HEK293 (cell line): ENCODE data around the gene PPP2R3C.
A peak's percentile ranks its signal among the peaks of the same experiment; 100 is the strongest.

Experiments used
- CTCF ChIA-PET: fragments of 350-600 bp; formaldehyde crosslinking; extraction: SDS; loops from one replicate; lab custom pipeline; 2021; ENCODE audit warnings: antibody characterized with exemption; lab: Yijun Ruan, JAX
- POLR2A ChIA-PET: fragments of 300-600 bp; formaldehyde crosslinking; extraction: SDS; loops from one replicate; lab custom pipeline; 2020; ENCODE audit warnings: antibody characterized with exemption, inconsistent platforms; lab: Yijun Ruan, JAX
- H3K27ac ChIP-seq: fragments of 200-500 bp; sonication (Bioruptor generic); 2 replicates; pipeline ENCODE4 v1.5.1; 2014; ENCODE audit warnings: low read depth, low read length, control low read depth, inconsistent platforms; ENCODE audit errors: extremely low read depth
- H3K36me3 ChIP-seq, 2 experiments: fragments of 200-500 bp in 1 of 2; sonication (Bioruptor generic) in 1 of 2; 1 replicate in 1 of 2; 2 replicates in 1 of 2; pipeline ENCODE4 v1.5.1; 2014 to 2017; ENCODE audit warnings: inconsistent platforms in 2 of 2, low read length in 2 of 2; ENCODE audit not compliant: control insufficient read depth in 2 of 2, insufficient read depth in 1 of 2
- H3K4me1 ChIP-seq: fragments of 200-500 bp; sonication (Bioruptor generic); 2 replicates; pipeline ENCODE4 v1.5.1; 2014; ENCODE audit warnings: mild to moderate bottlenecking, low read length, inconsistent platforms; ENCODE audit not compliant: control insufficient read depth, insufficient read depth
- H3K4me3 ChIP-seq: 2 replicates; pipeline ENCODE4 v1.5.1; 2011; ENCODE audit warnings: low read depth, mild to moderate bottlenecking, control low read depth, low read length, moderate library complexity
- H3K9me3 ChIP-seq: fragments of 200-500 bp; sonication (Bioruptor generic); 2 replicates; pipeline ENCODE4 v1.5.1; 2014; ENCODE audit warnings: low read depth, low read length, inconsistent platforms; ENCODE audit not compliant: control insufficient read depth, insufficient read depth
- GLIS1 ChIP-seq: fragments of 450-650 bp; formaldehyde crosslinking; IDR thresholded peaks from 2 replicates; pipeline ENCODE4 v1.5.1; 2016; ENCODE audit warnings: missing biosample characterization, missing genetic modification characterization
- KLF1 ChIP-seq: fragments of 450-650 bp; formaldehyde crosslinking; IDR thresholded peaks from 2 replicates; pipeline ENCODE4 v1.5.1; 2016; ENCODE audit warnings: missing biosample characterization, missing genetic modification characterization
- KLF16 ChIP-seq: fragments of 450-650 bp; formaldehyde crosslinking; IDR thresholded peaks from 2 replicates; pipeline ENCODE4 v1.5.1; 2017; ENCODE audit warnings: missing biosample characterization, missing genetic modification characterization
- KLF8 ChIP-seq: fragments of 450-650 bp; formaldehyde crosslinking; IDR thresholded peaks from 2 replicates; pipeline ENCODE4 v1.5.1; 2016; ENCODE audit warnings: missing biosample characterization, missing genetic modification characterization
- REPIN1 ChIP-seq: fragments of 450-650 bp; formaldehyde crosslinking; IDR thresholded peaks from 2 replicates; pipeline ENCODE4 v1.5.1; 2017; ENCODE audit warnings: missing biosample characterization, missing genetic modification characterization, low read depth
- SETDB1 ChIP-seq: IDR thresholded peaks from one replicate; pipeline ENCODE4 v1.6.1; 2017; ENCODE audit warnings: mild to moderate bottlenecking, low read length, moderate library complexity, mixed read lengths; ENCODE audit not compliant: insufficient read length
- SP2 ChIP-seq: fragments of 450-650 bp; formaldehyde crosslinking; IDR thresholded peaks from 2 replicates; pipeline ENCODE4 v1.5.1; 2016; ENCODE audit warnings: missing biosample characterization, missing genetic modification characterization
- SP3 ChIP-seq: fragments of 450-650 bp; formaldehyde crosslinking; IDR thresholded peaks from 2 replicates; pipeline ENCODE4 v1.5.1; 2016; ENCODE audit warnings: missing biosample characterization, missing genetic modification characterization
- SP7 ChIP-seq: fragments of 450-650 bp; formaldehyde crosslinking; IDR thresholded peaks from 2 replicates; pipeline ENCODE4 v1.5.1; 2016; ENCODE audit warnings: missing biosample characterization, missing genetic modification characterization
- YY2 ChIP-seq: fragments of 450-650 bp; formaldehyde crosslinking; IDR thresholded peaks from 2 replicates; pipeline ENCODE4 v1.5.1; 2016; ENCODE audit warnings: missing biosample characterization, missing genetic modification characterization
- ZBTB17 ChIP-seq: fragments of 450-650 bp; formaldehyde crosslinking; IDR thresholded peaks from 2 replicates; pipeline ENCODE4 v1.5.1; 2016; ENCODE audit warnings: missing biosample characterization, missing genetic modification characterization
- ZBTB20 ChIP-seq: fragments of 450-650 bp; formaldehyde crosslinking; IDR thresholded peaks from 2 replicates; pipeline ENCODE4 v1.5.1; 2016; ENCODE audit warnings: missing biosample characterization, missing genetic modification characterization
- ZBTB26 ChIP-seq: fragments of 450-650 bp; formaldehyde crosslinking; optimal IDR thresholded peaks from 2 replicates; pipeline ENCODE3; 2016; ENCODE audit warnings: missing biosample characterization, mild to moderate bottlenecking, missing genetic modification characterization
- ZEB2 ChIP-seq: fragments of 450-650 bp; formaldehyde crosslinking; IDR thresholded peaks from 2 replicates; pipeline ENCODE4 v1.5.1; 2016; ENCODE audit warnings: missing biosample characterization, missing genetic modification characterization
- ZNF155 ChIP-seq: fragments of 450-650 bp; formaldehyde crosslinking; IDR thresholded peaks from 2 replicates; pipeline ENCODE4 v1.5.1; 2016; ENCODE audit warnings: missing biosample characterization, missing genetic modification characterization
- ZNF2 ChIP-seq: fragments of 450-650 bp; formaldehyde crosslinking; IDR thresholded peaks from 2 replicates; pipeline ENCODE4 v1.5.1; 2016; ENCODE audit warnings: missing biosample characterization, missing genetic modification characterization
- ZNF223 ChIP-seq: fragments of 450-650 bp; formaldehyde crosslinking; IDR thresholded peaks from 2 replicates; pipeline ENCODE4 v1.5.1; 2016; ENCODE audit warnings: missing biosample characterization, missing genetic modification characterization
- ZNF239 ChIP-seq: fragments of 450-650 bp; formaldehyde crosslinking; IDR thresholded peaks from 2 replicates; pipeline ENCODE4 v1.5.1; 2016; ENCODE audit warnings: missing biosample characterization, missing genetic modification characterization
- ZNF335 ChIP-seq: fragments of 450-650 bp; formaldehyde crosslinking; conservative IDR thresholded peaks from 2 replicates; pipeline ENCODE4 v1.5.1; 2016; ENCODE audit warnings: missing biosample characterization, missing genetic modification characterization
- ZNF433 ChIP-seq: fragments of 450-650 bp; formaldehyde crosslinking; IDR thresholded peaks from 2 replicates; pipeline ENCODE4 v1.5.1; 2016; ENCODE audit warnings: missing biosample characterization, missing genetic modification characterization, low read depth
- ZNF449 ChIP-seq: fragments of 450-650 bp; formaldehyde crosslinking; IDR thresholded peaks from 2 replicates; pipeline ENCODE4 v1.5.1; 2017; ENCODE audit warnings: missing biosample characterization, mild to moderate bottlenecking, missing genetic modification characterization, moderate library complexity
- ZNF473 ChIP-seq: fragments of 450-650 bp; formaldehyde crosslinking; IDR thresholded peaks from 2 replicates; pipeline ENCODE4 v1.5.1; 2017; ENCODE audit warnings: missing biosample characterization, missing genetic modification characterization
- ZNF518A ChIP-seq: fragments of 450-650 bp; formaldehyde crosslinking; conservative IDR thresholded peaks from 2 replicates; pipeline ENCODE4 v1.5.1; 2016; ENCODE audit warnings: low read depth, missing biosample characterization, missing genetic modification characterization
- ZNF561 ChIP-seq: fragments of 450-650 bp; IDR thresholded peaks from 2 replicates; pipeline ENCODE4 v1.5.1; 2018; ENCODE audit warnings: missing biosample characterization, missing genetic modification characterization, borderline replicate concordance
- ZNF639 ChIP-seq: fragments of 450-650 bp; formaldehyde crosslinking; IDR thresholded peaks from 2 replicates; pipeline ENCODE4 v1.5.1; 2016; ENCODE audit warnings: missing biosample characterization, missing genetic modification characterization
- ZNF670 ChIP-seq: fragments of 450-650 bp; formaldehyde crosslinking; IDR thresholded peaks from 2 replicates; pipeline ENCODE4 v1.5.1; 2016; ENCODE audit warnings: missing biosample characterization, missing genetic modification characterization, low read depth
- ZNF692 ChIP-seq: fragments of 450-650 bp; formaldehyde crosslinking; IDR thresholded peaks from 2 replicates; pipeline ENCODE4 v1.5.1; 2016; ENCODE audit warnings: missing biosample characterization, missing genetic modification characterization

The PPP2R3C gene

GRCh38 chr14:35121887-35122695 lies at the start of gene PPP2R3C, which contains the start of gene PRORP:
PPP2R3C (minus strand) TSS chr14:35121990; CDS start chr14:35121959, 31 bp downstream.
PRORP (plus strand) TSS chr14:35122552; CDS start chr14:35123246, 694 bp downstream.
- H3K4me3 ChIP-seq, result peak within 1 kb of the TSS; percentile 50
- H3K27ac ChIP-seq, result peak within 1 kb of the TSS; percentile 98
- ChIA-PET POLR2A (interaction anchor here (0.6 to 2.1 kb wide), 10 partner anchors 9 to 704 kb away, joined by 3 to 8 read pairs (median 4); partner anchors contain the start of genes BRMS1L, CFL2, FAM177A1 and NFKBIA), CTCF (interaction anchor here (0.6 to 1.2 kb wide), 3 partner anchors 38 to 290 kb away, joined by 3 to 4 read pairs (median 3); no protein-coding TSS in a partner anchor)
- peaks cover 0 to 6% of the 10 kb centered on the region in 2 experiments; a peak in 2 of 3 replicates for H3K36me3 ChIP-seq
- H3K9me3 ChIP-seq, result no peaks in the 10 kb centered on the region
- peaks cover 4% of the 10 kb centered on the region; the same call in 1 of the 2 replicates for H3K4me1 ChIP-seq
- peak; percentile 58 for TF ChIP-seq GLIS1
- 0 out of 2 replicates have a peak, but pooled peaks have one; percentile 57 for TF ChIP-seq ZNF561 (tag by site-specific recombination)
- peak; percentile 49 for TF ChIP-seq ZBTB26 (tag by site-specific recombination)
- peak; percentile 90 for TF ChIP-seq ZBTB17
- TF ChIP-seq YY2 (tag by site-specific recombination), result peak; percentile 73
- TF ChIP-seq ZNF335, result peak; percentile 99
- TF ChIP-seq SP2 (tag by site-specific recombination), result peak; percentile 92
- TF ChIP-seq ZNF639, result 0 out of 2 replicates have a peak, but pooled peaks have one; percentile 11
- 0 out of 2 replicates have a peak, but pooled peaks have one; percentile 77 for TF ChIP-seq ZNF2 (tag by site-specific recombination)
- peak; percentile 58 for TF ChIP-seq KLF16 (tag by site-specific recombination)
- TF ChIP-seq REPIN1 (tag by site-specific recombination), result peak; percentile 63; the same call in 1 of the 2 replicates
- no peak for TF ChIP-seq ZNF670 (tag by site-specific recombination)
- TF ChIP-seq SETDB1, result no peak
- peak; percentile 42; the same call in 1 of the 2 replicates for TF ChIP-seq ZNF239 (tag by site-specific recombination)
- peak; percentile 79 for TF ChIP-seq ZEB2 (tag by site-specific recombination)
- TF ChIP-seq ZNF473 (tag by site-specific recombination), result no peak
- TF ChIP-seq KLF8 (tag by site-specific recombination), result peak; percentile 96; the same call in 1 of the 2 replicates
- TF ChIP-seq SP7, result peak; percentile 73
- peak; percentile 95 for TF ChIP-seq ZNF449 (tag by site-specific recombination)
- peak; percentile 96 for TF ChIP-seq SP3 (tag by site-specific recombination)
- peak; percentile 43; the same call in 1 of the 2 replicates for TF ChIP-seq ZNF692
- peak; percentile 97 for TF ChIP-seq KLF1
- TF ChIP-seq ZBTB20, result peak; percentile 86
- no peak for TF ChIP-seq ZNF433 (tag by site-specific recombination)
- TF ChIP-seq ZNF518A, result peak; percentile 37; the same call in 1 of the 2 replicates
- TF ChIP-seq ZNF223, result 0 out of 2 replicates have a peak, but pooled peaks have one; percentile 61
- TF ChIP-seq ZNF155 (tag by site-specific recombination), result no peak
